GM04503 (cell line): ENCODE results near the gene TMTC2.
"Not testable (repeated sequence)": the region's sequence is repeated elsewhere in the genome, so short reads cannot be mapped to it uniquely, and the experiment has no call there.

Source experiments
- DNase-seq: peaks from one replicate; pipeline ENCODE4 v3.0.0-alpha.2; 2012; ENCODE audit warnings: low read depth

Gene TMTC2

GRCh38 chr12:82793751-82794281, 107.1 kb downstream of the TMTC2 start:
- no peak for DNase-seq

DNA sequence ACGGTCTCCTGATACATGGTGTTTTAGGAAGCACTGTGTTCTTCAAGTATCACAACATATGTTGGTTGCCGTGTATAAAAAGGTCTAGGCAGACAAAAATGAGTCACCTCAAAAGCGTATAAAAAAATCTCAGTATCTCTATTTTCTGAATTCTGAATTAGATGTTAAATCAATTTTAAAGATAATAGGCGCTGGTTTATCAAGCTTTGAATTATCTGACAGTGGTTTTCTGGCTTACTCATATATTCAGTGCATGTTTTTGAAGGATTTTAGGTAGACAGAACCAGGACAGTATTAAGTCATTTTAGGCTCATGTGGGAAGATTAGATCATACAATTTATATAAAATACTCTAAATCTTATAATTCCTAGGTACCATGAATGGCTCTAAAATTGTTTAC, 110.8 kb downstream of the TMTC2 start:
- DNase-seq: no peak

GRCh38 chr12:82800185-82800584, 113.5 kb downstream of the TMTC2 start:
- DNase-seq: no peak

- no peak for DNase-seq
Observed at GRCh38 chr12:82801951-82802610, 115.4 kb downstream of the TMTC2 start.

GRCh38 chr12:82803201-82803600, 116.5 kb downstream of the TMTC2 start:
- DNase-seq: no peak

GRCh38 chr12:82804601-82805000, 117.9 kb downstream of the TMTC2 start:
- DNase-seq: no peak

DNA sequence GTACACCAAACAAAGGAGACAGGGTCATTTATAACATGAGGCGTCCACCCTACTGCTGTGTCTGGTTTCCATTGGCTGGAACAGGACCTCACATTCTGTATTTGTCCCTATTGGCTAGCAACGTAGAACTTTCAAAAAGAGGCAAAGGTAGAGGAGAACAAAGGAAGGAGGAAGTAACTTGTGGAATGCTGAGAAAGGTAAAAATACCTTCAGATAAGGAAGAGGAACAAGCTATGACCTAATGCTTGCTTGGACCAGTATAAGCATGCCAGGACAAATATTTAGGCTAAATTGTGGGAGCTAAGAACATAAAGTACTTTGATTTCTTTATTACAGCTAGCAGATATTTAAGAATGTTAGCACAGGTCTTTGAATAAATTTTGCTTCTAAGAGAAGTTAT, 118.3 kb downstream of the TMTC2 start:
- DNase-seq: not testable (repeated sequence)

DNA sequence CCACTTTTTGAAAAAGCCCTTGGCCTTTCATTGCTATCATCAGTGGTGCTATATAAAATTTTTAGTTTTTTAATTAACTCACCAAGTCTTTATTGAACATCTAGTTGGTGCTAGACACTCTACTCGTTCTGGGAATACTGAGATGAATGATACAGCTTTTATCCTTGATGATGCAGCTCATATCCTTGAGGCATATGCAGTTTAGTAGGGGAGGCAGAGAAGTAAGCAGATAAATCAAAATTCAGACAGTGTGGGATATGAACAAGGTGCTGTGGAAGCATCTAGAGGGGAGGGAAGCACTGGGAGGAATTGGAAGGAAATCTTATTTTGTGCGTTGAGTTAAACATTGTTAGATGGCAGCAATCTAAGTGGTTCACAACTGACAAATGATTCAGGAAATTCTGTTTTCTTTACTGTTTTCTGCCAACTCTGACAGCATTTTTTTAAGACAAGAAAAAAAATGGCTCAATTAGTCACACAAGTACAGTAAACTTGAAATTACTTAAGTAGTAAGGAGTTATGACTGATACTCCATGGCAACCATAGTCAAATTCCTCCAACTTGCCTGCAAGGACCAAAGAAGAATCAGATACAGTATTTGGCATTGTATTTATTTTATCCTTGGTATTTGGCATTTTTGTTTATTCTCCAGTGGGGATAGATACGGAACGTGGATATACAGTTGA, 119.2 kb downstream of the TMTC2 start:
- DNase-seq: peak; percentile 6

GRCh38 chr12:82807132-82807737, 120.5 kb downstream of the TMTC2 start:
- no peak for DNase-seq

GRCh38 chr12:82810568-82810967, 123.9 kb downstream of the TMTC2 start:
- DNase-seq: no peak

DNA sequence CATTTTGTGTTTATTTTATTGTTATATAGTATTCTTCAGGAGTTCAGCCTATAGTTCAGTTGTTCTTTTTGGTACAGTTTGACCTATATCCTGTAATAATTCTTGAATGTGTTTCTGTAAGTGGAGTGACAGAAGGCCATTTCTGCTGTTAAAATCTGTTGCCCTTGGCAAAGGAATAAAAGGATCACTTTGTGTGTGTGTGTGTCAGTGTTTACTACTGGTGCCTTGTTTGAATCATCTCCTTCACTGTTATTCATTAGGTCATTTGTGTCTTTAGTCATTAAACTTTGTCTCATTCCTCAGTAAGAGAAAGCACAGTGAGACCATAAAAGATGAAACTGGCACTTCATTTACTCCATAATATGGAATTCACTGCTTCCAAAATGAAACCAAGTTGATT, 130.7 kb downstream of the TMTC2 start:
- DNase-seq: no peak

- DNase-seq: no peak
Observed at GRCh38 chr12:82818271-82819035, 131.7 kb downstream of the TMTC2 start.

GRCh38 chr12:82826505-82826904, 139.8 kb downstream of the TMTC2 start:
- DNase-seq: no peak

GRCh38 chr12:82832096-82832495, 145.4 kb downstream of the TMTC2 start:
- DNase-seq: no peak

- DNase-seq: no peak
Observed at GRCh38 chr12:82832981-82833380, 146.3 kb downstream of the TMTC2 start.

GRCh38 chr12:82833481-82833880, 146.8 kb downstream of the TMTC2 start:
- DNase-seq: peak; percentile 22

- DNase-seq: peak; percentile 22
Observed at GRCh38 chr12:82835217-82835616, 148.5 kb downstream of the TMTC2 start.

DNA sequence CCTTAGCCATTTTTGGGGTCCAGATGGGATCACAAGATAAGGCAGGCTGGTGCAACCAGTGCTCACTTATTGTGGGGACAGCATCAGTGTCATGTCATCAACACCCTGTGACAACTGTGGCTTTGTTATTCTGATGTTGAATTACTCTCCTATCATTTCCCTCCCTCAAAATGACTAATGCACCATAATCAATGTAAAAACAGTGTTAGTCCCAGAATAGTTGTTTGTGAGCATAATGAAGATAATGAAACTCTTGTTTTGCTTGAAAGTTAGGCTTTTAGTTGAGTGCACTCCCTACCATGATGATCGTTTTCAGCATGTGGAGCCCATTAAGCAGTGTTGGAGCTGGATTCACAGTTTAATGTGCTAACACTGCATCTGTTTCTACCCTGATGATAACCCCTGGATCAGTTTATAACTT, 151.4 kb downstream of the TMTC2 start:
- DNase-seq: no peak

DNA sequence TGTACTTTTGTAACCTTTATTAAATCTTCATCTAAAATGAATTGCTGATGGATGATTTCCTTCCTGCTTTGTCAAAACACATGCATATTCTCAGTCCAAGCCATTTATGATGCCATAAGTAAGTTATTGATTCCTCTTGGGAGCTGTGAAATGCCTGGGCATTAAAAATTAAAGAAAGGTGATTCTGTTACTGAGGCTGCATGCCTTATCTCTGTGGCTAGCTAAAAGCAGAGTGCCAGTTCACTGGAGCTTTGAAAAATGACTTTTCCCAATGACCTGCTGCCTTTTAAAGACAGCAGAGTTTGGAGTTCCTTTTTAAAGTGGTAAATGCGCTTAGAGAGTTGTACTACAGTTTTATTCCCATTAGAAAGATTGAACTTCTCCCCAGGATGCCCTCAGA, 152.1 kb downstream of the TMTC2 start:
- no peak for DNase-seq

DNA sequence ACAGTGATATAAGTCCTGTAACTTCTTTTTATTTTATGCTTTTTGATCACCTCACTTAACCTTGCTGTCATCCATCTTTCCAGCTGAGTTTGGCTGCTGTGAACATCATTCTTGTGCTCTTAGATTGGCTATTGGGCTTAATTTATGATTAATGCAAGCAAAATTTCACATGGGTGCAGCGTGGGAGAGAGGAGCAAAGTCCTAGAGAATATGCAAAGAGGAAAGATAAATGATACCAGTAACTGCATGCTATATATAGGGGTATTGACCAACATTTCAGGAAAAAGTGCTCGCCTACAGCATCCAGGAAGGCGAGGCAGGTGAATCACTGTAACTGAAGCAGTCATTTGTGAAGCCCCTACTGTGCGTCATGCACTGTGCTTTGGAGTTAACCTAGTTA, 153.1 kb downstream of the TMTC2 start:
- DNase-seq: no peak

DNA sequence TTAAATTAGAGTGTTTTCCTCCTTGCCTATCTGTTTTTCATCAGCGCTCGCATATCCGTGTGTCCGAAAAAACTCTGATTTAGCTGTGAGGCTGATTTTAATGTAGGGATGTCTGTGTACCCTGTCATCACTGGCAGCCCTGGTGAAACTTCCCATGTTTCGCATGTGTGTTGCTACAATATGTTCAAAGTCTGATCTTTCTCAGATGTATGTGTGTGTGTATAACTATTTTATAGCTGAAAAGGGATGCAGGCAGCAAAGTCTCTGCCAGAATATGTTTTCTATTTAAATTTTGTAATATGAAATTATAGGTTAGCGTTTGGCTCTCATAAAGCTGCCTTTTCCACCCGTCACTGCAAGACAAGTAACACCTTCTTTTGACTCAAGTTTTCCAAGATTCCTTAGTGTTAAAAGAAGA, 154.8 kb downstream of the TMTC2 start:
- no peak for DNase-seq

DNA sequence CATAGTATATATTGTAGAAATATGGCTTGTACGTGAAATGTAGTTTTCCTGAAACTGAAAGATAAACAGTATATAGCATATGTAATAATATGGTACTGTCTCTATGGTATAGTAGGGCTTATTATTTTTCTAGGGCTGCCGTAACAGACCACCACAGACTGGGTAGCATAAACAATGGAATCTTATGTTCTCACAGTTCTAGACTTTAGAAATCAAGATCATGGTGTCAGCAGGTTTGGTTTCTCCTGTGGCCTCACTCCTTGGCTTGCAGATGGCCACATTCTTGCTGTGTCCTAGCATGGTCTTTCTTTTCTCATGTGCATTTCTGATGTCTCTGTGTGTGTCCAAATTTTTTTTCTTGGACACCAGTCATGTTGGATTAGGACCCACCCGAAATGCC, 155.8 kb downstream of the TMTC2 start:
- no peak for DNase-seq
